ENCODE results near the gene EIF5B.

EIF5B gene

DNA sequence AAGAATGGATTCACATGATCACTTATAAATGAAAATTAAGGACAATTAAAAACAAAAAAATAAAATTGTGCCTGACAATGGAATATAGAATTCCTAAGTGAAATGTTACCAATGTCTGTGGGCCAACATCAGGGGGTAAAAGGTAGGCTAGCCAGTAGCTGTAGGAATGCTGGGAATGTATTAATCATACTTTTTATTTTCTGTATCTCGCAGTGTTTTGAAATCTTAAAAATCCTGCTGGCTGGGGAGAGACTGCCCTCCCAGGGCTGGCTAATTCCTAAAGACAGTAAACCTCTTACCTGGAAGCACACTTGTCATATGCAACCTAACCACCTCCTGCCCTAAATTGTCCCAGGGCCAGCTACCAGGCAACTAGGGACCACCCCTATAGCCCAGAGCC, 82.8 kb downstream of the EIF5B start:
- no peak for DNase-seq

- no peak for DNase-seq
Measured at GRCh38 chr2:99420751-99421299, 83.6 kb downstream of the EIF5B start.

GRCh38 chr2:99421469-99421868, 84.3 kb downstream of the EIF5B start:
- no peak for DNase-seq

DNA sequence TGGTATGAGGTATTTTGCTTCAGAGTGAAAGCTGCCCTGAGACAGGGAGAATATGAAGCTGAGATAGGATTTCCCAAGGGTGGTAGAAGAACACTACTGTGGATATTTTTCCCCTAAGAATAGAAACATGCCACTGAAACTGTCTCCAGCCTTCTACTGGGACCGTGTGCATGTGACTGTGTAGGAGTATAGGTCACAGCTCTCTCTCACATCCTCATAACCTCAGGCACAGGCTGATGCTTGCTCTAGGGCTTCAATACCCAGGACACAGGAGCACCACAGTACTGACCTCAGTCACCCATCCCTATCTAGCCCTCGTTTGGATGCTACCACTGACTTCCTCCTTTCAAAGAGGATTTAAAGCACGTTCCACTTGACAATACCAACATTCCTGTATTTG, 85.4 kb downstream of the EIF5B start:
- DNase-seq: no peak

GRCh38 chr2:99424371-99424770, 87.2 kb downstream of the EIF5B start:
- DNase-seq: no peak

GRCh38 chr2:99425022-99425421, 87.8 kb downstream of the EIF5B start:
- no peak for DNase-seq

GRCh38 chr2:99430614-99431291, 93.6 kb downstream of the EIF5B start:
- no peak for DNase-seq

DNA sequence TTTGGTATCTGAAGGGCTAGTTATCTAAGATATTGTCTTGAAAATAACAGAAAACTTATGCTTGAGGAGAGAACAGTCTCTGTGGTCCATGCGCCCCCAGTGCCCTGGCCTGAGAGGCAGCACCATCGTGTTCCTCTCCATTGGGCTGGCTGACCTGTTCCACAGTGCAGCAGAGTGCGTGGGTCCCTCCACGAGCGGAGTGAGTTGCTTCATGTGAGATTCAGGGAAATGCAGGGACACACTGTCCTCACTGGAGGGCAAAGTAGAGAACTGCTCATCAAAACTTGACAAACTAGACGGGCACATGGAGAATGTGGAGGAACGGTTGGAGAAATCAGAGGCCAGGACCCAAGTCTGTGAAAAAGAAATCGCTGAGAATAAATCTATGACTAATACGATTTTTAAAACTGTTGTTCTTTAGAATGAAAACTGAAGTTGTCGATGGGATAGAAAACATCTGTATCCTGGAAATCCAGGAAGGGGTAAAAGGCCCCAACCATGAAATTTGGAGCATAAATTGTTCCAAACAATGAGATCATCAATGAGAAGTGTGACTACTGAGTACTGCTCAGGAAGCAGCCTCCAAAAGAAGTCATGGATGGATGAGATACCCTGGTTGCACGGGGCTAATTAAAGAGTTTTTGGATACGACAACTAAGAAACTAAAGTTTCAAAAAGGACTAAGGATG, 94.5 kb downstream of the EIF5B start:
- no peak for DNase-seq

DNA sequence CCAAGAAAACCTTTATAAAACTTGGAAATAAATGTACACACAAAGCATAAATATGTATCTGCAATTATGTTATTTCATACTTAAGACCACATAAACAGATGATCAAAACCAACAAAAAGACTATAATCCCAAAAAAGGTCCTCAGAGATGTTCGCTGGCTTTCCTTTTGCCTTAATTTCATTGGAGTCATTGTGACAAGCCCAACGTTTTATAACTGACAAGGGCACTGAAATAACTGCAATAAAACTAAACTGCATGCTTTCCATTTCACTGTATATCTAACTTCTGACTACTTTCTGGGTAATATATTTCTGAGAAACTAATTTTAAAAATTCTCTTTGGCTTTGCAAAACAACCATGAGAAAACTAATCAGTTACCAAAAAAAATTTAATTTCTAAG, 96.2 kb downstream of the EIF5B start:
- DNase-seq: no peak

GRCh38 chr2:99436874-99437273, 99.7 kb downstream of the EIF5B start:
- no peak for DNase-seq

DNA sequence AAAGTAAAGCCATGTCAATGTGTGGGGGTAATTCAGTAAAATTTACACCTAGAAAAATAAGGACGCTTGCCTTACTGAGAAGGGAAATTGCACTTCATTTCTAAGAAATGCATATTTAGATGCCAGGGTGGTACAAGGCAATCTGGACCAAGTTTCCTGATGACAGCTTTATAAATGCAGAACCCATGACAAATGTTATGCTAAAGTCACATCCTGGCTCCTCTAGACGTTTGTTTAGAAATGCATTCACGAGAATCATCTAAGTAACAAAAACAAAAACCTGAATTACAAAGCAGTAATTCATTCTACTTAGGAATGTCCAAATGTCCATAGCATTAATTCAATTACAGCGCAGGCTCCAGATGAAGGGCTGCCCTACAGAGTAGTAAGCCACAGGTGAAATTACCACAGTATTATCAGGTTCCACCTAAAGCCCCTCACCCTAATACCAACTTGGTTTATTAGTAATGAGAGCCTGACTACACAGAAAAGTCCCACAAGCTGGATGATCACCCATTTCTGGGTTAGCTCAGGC, 102.8 kb downstream of the EIF5B start:
- no peak for DNase-seq

DNA sequence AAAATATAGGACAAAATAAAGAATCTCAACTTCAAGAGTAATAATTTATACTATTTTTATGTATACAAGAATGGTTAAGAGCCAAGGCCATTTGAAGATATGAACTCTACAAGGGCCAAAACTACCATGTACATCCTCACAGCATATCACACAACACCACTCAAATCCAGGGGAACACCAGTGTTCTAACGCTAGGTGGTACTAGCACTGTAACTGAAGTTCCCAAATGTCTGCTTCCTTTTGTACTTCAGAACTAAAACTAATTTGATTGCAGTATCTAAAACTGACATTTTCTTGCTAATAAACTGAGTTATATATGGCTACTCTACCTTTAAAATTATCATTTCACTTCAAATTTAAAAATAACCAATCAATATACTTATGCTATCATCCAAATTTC, 105.6 kb downstream of the EIF5B start:
- no peak for DNase-seq

GRCh38 chr2:99444222-99444621, 107.0 kb downstream of the EIF5B start:
- no peak for DNase-seq

- DNase-seq: no peak
Measured at GRCh38 chr2:99445065-99445464, 107.9 kb downstream of the EIF5B start.

DNA sequence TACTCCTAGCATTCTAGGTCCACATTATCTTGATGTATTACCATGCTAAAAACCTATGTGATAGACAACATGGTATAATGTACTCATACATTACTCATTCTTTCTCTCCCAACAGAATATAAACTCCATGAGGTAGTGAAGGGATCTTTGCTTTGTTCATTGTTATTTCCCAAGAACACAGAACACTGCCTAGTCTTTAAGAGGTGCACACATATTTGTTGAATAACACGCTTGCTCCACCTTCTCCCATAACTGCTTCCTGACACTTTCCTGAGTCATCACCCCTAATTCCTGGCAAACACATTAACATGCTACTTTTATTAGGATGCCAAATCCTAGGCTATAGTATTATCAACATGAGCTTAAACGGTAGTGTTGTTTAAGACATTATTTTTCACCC, 111.4 kb downstream of the EIF5B start:
- no peak for DNase-seq

GRCh38 chr2:99450199-99450598, 113.0 kb downstream of the EIF5B start:
- DNase-seq: no peak
